PC-3 (cell line): Measurements from ENCODE around the gene KCTD5. TPM values are rescaled to one million over a fixed set of nuclear protein-coding genes. Genes with fewer than 3 reads are reported as not detected.

Source experiments
- ATAC-seq: fragments of 200-7000 bp; cut with Tn5 transposase; 2 replicates; pipeline ENCODE4 v1.9.1; 2020; ENCODE audit warnings: mild to moderate bottlenecking, moderate library complexity
- BruUV-seq: library from RNA; stranded (reverse); fragments of 400-500 nt; replicated peaks from 2 replicates; lab custom pipeline; 2021; lab: Mats Ljungman, UMichigan
- CTCF ChIA-PET: fragments of 300-600 bp; sonication (Branson Sonifier 250); formaldehyde crosslinking; loops from one replicate; lab custom pipeline; 2022; ENCODE audit warnings: antibody characterized with exemption; lab: Charles Lee
- POLR2A ChIA-PET: fragments of 300-600 bp; sonication (Branson Sonifier 250); formaldehyde crosslinking; loops from one replicate; lab custom pipeline; 2022; ENCODE audit warnings: antibody characterized with exemption; ENCODE audit not compliant: unreplicated experiment; lab: Charles Lee
- DNase-seq: peaks from one replicate; pipeline ENCODE4 v3.0.0-alpha.2; 2015
- H2AFZ ChIP-seq: fragments of 300-600 bp; sonication (generic); 2 replicates; pipeline ENCODE4 v1.6.0; 2016; ENCODE audit warnings: antibody characterized with exemption, low read length
- H3F3A ChIP-seq: fragments of 300-600 bp; sonication (generic); one replicate; pipeline ENCODE4 v1.6.0; 2017; ENCODE audit warnings: antibody characterized with exemption, low read length, control low read depth, mild to moderate bottlenecking; ENCODE audit not compliant: unreplicated experiment
- H3K27ac ChIP-seq: fragments of 300-600 bp; sonication (generic); 2 replicates; pipeline ENCODE4 v1.5.1; 2016; ENCODE audit warnings: mild to moderate bottlenecking, low read length
- H3K27me3 ChIP-seq: fragments of 300-600 bp; sonication (generic); 2 replicates; pipeline ENCODE4 v1.6.1; 2016; ENCODE audit warnings: low read length, mixed read lengths
- H3K36me3 ChIP-seq: fragments of 300-600 bp; sonication (generic); 2 replicates; pipeline ENCODE4 v1.6.1; 2016; ENCODE audit warnings: low read depth, mixed run types, low read length, mixed read lengths
- H3K4me1 ChIP-seq: fragments of 300-600 bp; sonication (generic); 2 replicates; pipeline ENCODE4 v1.5.1; 2016; ENCODE audit warnings: low read length; ENCODE audit not compliant: insufficient read depth
- H3K4me2 ChIP-seq: fragments of 300-600 bp; sonication (generic); 2 replicates; pipeline ENCODE4 v1.6.0; 2016; ENCODE audit warnings: low read length
- H3K4me3 ChIP-seq: fragments of 300-600 bp; sonication (generic); 2 replicates; pipeline ENCODE4 v1.5.1; 2016; ENCODE audit warnings: mild to moderate bottlenecking, low read length, mixed read lengths
- H3K79me2 ChIP-seq: fragments of 300-600 bp; sonication (generic); 2 replicates; pipeline ENCODE4 v1.6.1; 2017; ENCODE audit warnings: low read length, mixed read lengths
- H3K9ac ChIP-seq: fragments of 300-600 bp; sonication (generic); 2 replicates; pipeline ENCODE4 v1.6.0; 2016; ENCODE audit warnings: mild to moderate bottlenecking, low read length
- H3K9me2 ChIP-seq: fragments of 300-600 bp; sonication (generic); replicated peaks from 2 replicates; pipeline ENCODE4 v1.6.1; 2016; ENCODE audit warnings: mixed run types, low read length, mixed read lengths
- H3K9me3 ChIP-seq: fragments of 300-600 bp; sonication (generic); 2 replicates; pipeline ENCODE4 v1.6.1; 2016; ENCODE audit warnings: low read length, mixed read lengths
- H4K20me1 ChIP-seq: fragments of 300-600 bp; sonication (generic); 2 replicates; pipeline ENCODE4 v1.6.1; 2016; ENCODE audit warnings: low read length, mixed read lengths
- CTCF ChIP-seq: fragments of 300-600 bp; sonication (generic); conservative IDR thresholded peaks from 2 replicates; pipeline ENCODE4 v1.5.1; 2017; ENCODE audit warnings: antibody characterized with exemption, low read depth, mild to moderate bottlenecking, low read length
- EZH2 ChIP-seq: fragments of 300-600 bp; sonication (generic); IDR thresholded peaks from one replicate; pipeline ENCODE4 v1.6.1; 2017; ENCODE audit warnings: antibody characterized with exemption, mild to moderate bottlenecking, low read length; ENCODE audit not compliant: unreplicated experiment
- EZH2phosphoT487 ChIP-seq: fragments of 300-600 bp; sonication (generic); IDR thresholded peaks from 2 replicates; pipeline ENCODE4 v1.6.1; 2018; ENCODE audit warnings: mild to moderate bottlenecking, antibody characterized with exemption, low read length, borderline replicate concordance
- intact Hi-C: fragments of 100-400 bp; cut with micrococcal nuclease; formaldehyde crosslinking; loops from 2 replicates; pipeline ENCODE4 v1.9.0; 2023
- total RNA-seq: library from RNA; depleted of rRNA; stranded (reverse); fragments of >200 nt; gene quantifications from 2 replicates; pipeline ENCODE4 v1.2.3, GENCODE V29; 2014

Gene KCTD5
- total RNA-seq, 1 experiment from 2014 or later, result 52.2 TPM

GRCh38 chr16:2734844-2735515 lies 52.7 kb downstream of the KCTD5 start:
- H4K20me1 ChIP-seq, result no peaks in the 10 kb centered on the region
- H3K4me1 ChIP-seq, result no peaks in the 10 kb centered on the region
- CTCF ChIA-PET, result no interaction called here
- POLR2A ChIA-PET, result no interaction called here
- H2AFZ ChIP-seq, result no peak overlapping the region
- no peak for ATAC-seq
- H3K27me3 ChIP-seq, result no peaks in the 10 kb centered on the region
- no peak overlapping the region for H3K4me3 ChIP-seq
- intact Hi-C loops, result no loop called here
- no peaks in the 10 kb centered on the region for H3K9me2 ChIP-seq
- no TSS peak for BruUV-seq
- H3K36me3 ChIP-seq, result no peaks in the 10 kb centered on the region
- DNase-seq, result no peak
- H3K27ac ChIP-seq, result no peak overlapping the region
- TF ChIP-seq EZH2 (no peak), EZH2phosphoT487 (no peak), CTCF (no peak)
- no peaks in the 10 kb centered on the region for H3F3A ChIP-seq
- no peaks in the 10 kb centered on the region for H3K79me2 ChIP-seq
- no peak overlapping the region for H3K4me2 ChIP-seq
- H3K9me3 ChIP-seq, result no peaks in the 10 kb centered on the region
- no peak overlapping the region for H3K9ac ChIP-seq

DNA sequence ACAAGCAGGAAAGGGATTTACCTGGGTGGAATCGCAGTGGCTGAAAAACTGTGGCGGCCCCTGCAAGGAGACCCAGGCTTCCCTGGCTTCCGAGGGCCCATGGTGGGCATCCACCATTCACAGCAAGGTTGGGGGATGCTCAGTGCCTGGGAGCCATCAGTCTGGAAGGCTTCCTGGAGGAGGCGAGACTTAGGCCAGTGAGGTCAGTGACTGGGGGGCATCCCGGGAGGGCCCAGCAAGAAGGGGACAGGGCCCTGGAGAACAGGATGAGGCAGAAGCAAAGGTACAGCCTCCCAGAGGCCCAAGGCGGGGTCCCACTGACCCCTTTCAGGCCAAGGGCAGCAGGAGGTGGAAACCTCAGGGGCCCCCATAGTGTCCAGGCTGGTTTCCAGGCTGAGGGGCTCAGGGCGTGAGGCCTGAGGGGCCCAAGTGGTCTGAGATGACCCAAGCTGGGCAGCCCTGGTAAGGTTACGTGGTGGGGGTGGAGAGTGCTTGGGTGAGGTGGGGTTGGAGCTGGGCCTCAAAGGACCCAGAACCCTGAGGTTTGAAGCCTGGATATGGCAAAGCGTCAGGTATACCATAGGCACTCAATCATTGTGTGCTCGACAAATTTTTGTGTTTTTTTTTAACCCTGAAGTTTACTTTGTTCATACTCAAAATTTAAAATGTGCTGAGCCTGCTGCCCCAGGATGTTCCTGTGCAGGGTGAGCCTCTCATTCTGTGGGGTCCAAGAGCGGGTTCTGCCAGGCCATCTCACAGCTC lies 54.3 kb downstream of the KCTD5 start:
- ATAC-seq (no peak), DNase-seq (no peak)
- Histone ChIP-seq H3K4me3 (no peak overlapping the region), H3K9me2 (no peaks in the 10 kb centered on the region), H3K79me2 (no peaks in the 10 kb centered on the region), H3K9ac (no peak overlapping the region), H3K4me2 (no peak overlapping the region), H3K9me3 (no peaks in the 10 kb centered on the region), H3K27me3 (no peaks in the 10 kb centered on the region), H3K36me3 (no peaks in the 10 kb centered on the region), H3K4me1 (no peaks in the 10 kb centered on the region), H3F3A (no peaks in the 10 kb centered on the region), H3K27ac (no peak overlapping the region), H2AFZ (no peak overlapping the region), H4K20me1 (no peaks in the 10 kb centered on the region)
- ChIA-PET POLR2A (no interaction called here), CTCF (no interaction called here)
- no TSS peak for BruUV-seq
- intact Hi-C loops, result no loop called here
- TF ChIP-seq EZH2, result no peak
- TF ChIP-seq CTCF, result no peak
- TF ChIP-seq EZH2phosphoT487, result no peak

GRCh38 chr16:2737238-2737605 lies 54.9 kb downstream of the KCTD5 start:
- Histone ChIP-seq H3K9me3 (no peaks in the 10 kb centered on the region), H3K36me3 (no peaks in the 10 kb centered on the region), H3K27me3 (no peaks in the 10 kb centered on the region), H2AFZ (no peak overlapping the region), H3K9ac (no peak overlapping the region), H3F3A (no peaks in the 10 kb centered on the region), H3K4me3 (no peak overlapping the region), H3K4me1 (no peaks in the 10 kb centered on the region), H3K27ac (no peak overlapping the region), H3K9me2 (no peaks in the 10 kb centered on the region), H3K4me2 (no peak overlapping the region), H4K20me1 (no peaks in the 10 kb centered on the region), H3K79me2 (no peaks in the 10 kb centered on the region)
- ATAC-seq (no peak), DNase-seq (no peak)
- CTCF ChIA-PET, result no interaction called here
- POLR2A ChIA-PET, result no interaction called here
- intact Hi-C loops, result no loop called here
- no TSS peak for BruUV-seq
- no peak for TF ChIP-seq EZH2phosphoT487
- TF ChIP-seq CTCF, result no peak
- TF ChIP-seq EZH2, result no peak
